ENCODE data around the gene NPIPB8.
"Not testable (repeated sequence)": the region's sequence is repeated elsewhere in the genome, so short reads cannot be mapped to it uniquely, and the experiment has no call there.

The NPIPB8 gene

GRCh38 chr16:28614561-28614960 is 23.3 kb upstream of the NPIPB8 start:
- not testable (repeated sequence) for H4K20me1 ChIP-seq (ENCODE audit: insufficient read depth, low read length); H3K79me2 ChIP-seq (ENCODE audit: low read length); H3K9me2 ChIP-seq (replicated peaks; ENCODE audit: insufficient read depth, low read length); H3K4me2 ChIP-seq (ENCODE audit: low read depth, low read length); H3K9ac ChIP-seq (ENCODE audit: low read length); H2AFZ ChIP-seq (ENCODE audit: low read length); H3K4me1 ChIP-seq (ENCODE audit: low read length); H3K27me3 ChIP-seq (replicated peaks; ENCODE audit: insufficient read depth, low read length); H3K36me3 ChIP-seq (replicated peaks; ENCODE audit: insufficient read depth, low read length); H3K27ac ChIP-seq (ENCODE audit: low read length); H3K4me3 ChIP-seq (ENCODE audit: low read length); DNase-seq; H3K9me3 ChIP-seq (replicated peaks; ENCODE audit: insufficient read depth, low read length); H3F3A ChIP-seq (ENCODE audit: insufficient read depth, low read length)

- not testable (repeated sequence) for H3K27me3 ChIP-seq (replicated peaks; ENCODE audit: insufficient read depth, low read length); H3K9ac ChIP-seq (ENCODE audit: low read length); DNase-seq
Measured at GRCh38 chr16:28615486-28616223, 22.2 kb upstream of the NPIPB8 start.

GRCh38 chr16:28616224-28616577 is 21.7 kb upstream of the NPIPB8 start:
- not testable (repeated sequence) for H3K4me2 ChIP-seq (ENCODE audit: low read depth, low read length); H3K27me3 ChIP-seq (replicated peaks; ENCODE audit: insufficient read depth, low read length); H4K20me1 ChIP-seq (ENCODE audit: insufficient read depth, low read length); H3K4me1 ChIP-seq (ENCODE audit: low read length); H3K27ac ChIP-seq (ENCODE audit: low read length); H3F3A ChIP-seq (ENCODE audit: insufficient read depth, low read length); H3K4me3 ChIP-seq (ENCODE audit: low read length); H2AFZ ChIP-seq (ENCODE audit: low read length); H3K9me2 ChIP-seq (replicated peaks; ENCODE audit: insufficient read depth, low read length); DNase-seq; H3K9me3 ChIP-seq (replicated peaks; ENCODE audit: insufficient read depth, low read length); H3K9ac ChIP-seq (ENCODE audit: low read length); H3K36me3 ChIP-seq (replicated peaks; ENCODE audit: insufficient read depth, low read length); H3K79me2 ChIP-seq (ENCODE audit: low read length)

More at GRCh38 chr16:28615486-28616223, 22.2 kb upstream of the NPIPB8 start:
- H3K27ac ChIP-seq (ENCODE audit: low read length); H3K4me2 ChIP-seq (ENCODE audit: low read depth, low read length); H3K79me2 ChIP-seq (ENCODE audit: low read length); H3K9me3 ChIP-seq (replicated peaks; ENCODE audit: insufficient read depth, low read length); H3K4me1 ChIP-seq (ENCODE audit: low read length); H3K9me2 ChIP-seq (replicated peaks; ENCODE audit: insufficient read depth, low read length); H3K36me3 ChIP-seq (replicated peaks; ENCODE audit: insufficient read depth, low read length); H2AFZ ChIP-seq (ENCODE audit: low read length); H3F3A ChIP-seq (ENCODE audit: insufficient read depth, low read length); H3K4me3 ChIP-seq (ENCODE audit: low read length); H4K20me1 ChIP-seq (ENCODE audit: insufficient read depth, low read length): not testable (repeated sequence)
- TF ChIP-seq, protein P1, sequence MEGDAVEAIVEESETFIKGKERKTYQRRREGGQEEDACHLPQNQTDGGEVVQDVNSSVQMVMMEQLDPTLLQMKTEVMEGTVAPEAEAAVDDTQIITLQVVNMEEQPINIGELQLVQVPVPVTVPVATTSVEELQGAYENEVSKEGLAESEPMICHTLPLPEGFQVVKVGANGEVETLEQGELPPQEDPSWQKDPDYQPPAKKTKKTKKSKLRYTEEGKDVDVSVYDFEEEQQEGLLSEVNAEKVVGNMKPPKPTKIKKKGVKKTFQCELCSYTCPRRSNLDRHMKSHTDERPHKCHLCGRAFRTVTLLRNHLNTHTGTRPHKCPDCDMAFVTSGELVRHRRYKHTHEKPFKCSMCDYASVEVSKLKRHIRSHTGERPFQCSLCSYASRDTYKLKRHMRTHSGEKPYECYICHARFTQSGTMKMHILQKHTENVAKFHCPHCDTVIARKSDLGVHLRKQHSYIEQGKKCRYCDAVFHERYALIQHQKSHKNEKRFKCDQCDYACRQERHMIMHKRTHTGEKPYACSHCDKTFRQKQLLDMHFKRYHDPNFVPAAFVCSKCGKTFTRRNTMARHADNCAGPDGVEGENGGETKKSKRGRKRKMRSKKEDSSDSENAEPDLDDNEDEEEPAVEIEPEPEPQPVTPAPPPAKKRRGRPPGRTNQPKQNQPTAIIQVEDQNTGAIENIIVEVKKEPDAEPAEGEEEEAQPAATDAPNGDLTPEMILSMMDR (IDR thresholded peaks at IDR 0.05; ENCODE audit: low read length), result peak; percentile 46

GRCh38 chr16:28616636-28617035 is 21.2 kb upstream of the NPIPB8 start:
- Histone ChIP-seq H3F3A (ENCODE audit: insufficient read depth, low read length) (no peaks in the 10 kb centered on the region), H3K36me3 (replicated peaks; ENCODE audit: insufficient read depth, low read length) (no peaks in the 10 kb centered on the region), H3K27ac (ENCODE audit: low read length) (no peak overlapping the region), H3K27me3 (replicated peaks; ENCODE audit: insufficient read depth, low read length) (no peaks in the 10 kb centered on the region), H3K9ac (ENCODE audit: low read length) (no peak overlapping the region), H2AFZ (ENCODE audit: low read length) (no peak overlapping the region), H4K20me1 (ENCODE audit: insufficient read depth, low read length) (no peaks in the 10 kb centered on the region), H3K4me2 (ENCODE audit: low read depth, low read length) (no peak overlapping the region), H3K9me2 (replicated peaks; ENCODE audit: insufficient read depth, low read length) (no peaks in the 10 kb centered on the region), H3K4me1 (ENCODE audit: low read length) (no peaks in the 10 kb centered on the region), H3K9me3 (replicated peaks; ENCODE audit: insufficient read depth, low read length) (no peaks in the 10 kb centered on the region), H3K4me3 (ENCODE audit: low read length) (no peak overlapping the region), H3K79me2 (ENCODE audit: low read length) (no peaks in the 10 kb centered on the region)
- DNase-seq, result no peak
- TF ChIP-seq, protein P1 (IDR thresholded peaks at IDR 0.05; ENCODE audit: low read length), result no peak

Data from MM.1S (cell line).